Measurements from ENCODE around the gene KRTAP10-12.

KRTAP10-12 gene

GRCh38 chr21:44714905-44715304 lies 17.9 kb downstream of the KRTAP10-12 start:
- TF ChIP-seq RARB (CRISPR knock-in tag; IDR thresholded peaks at IDR 0.05): no peak
- TF ChIP-seq TCF4 (CRISPR knock-in tag; IDR thresholded peaks at IDR 0.05; ENCODE audit: borderline replicate concordance): no peak
- TF ChIP-seq ZNF70 (CRISPR knock-in tag; IDR thresholded peaks at IDR 0.05): no peak
- TF ChIP-seq GLIS3 (CRISPR knock-in tag; IDR thresholded peaks at IDR 0.05): no peak
- no peak for TF ChIP-seq BACH2 (CRISPR knock-in tag; IDR thresholded peaks at IDR 0.05; ENCODE audit: borderline replicate concordance)
- TF ChIP-seq ISL1 (CRISPR knock-in tag; IDR thresholded peaks at IDR 0.05): no peak
- TF ChIP-seq, protein P1, sequence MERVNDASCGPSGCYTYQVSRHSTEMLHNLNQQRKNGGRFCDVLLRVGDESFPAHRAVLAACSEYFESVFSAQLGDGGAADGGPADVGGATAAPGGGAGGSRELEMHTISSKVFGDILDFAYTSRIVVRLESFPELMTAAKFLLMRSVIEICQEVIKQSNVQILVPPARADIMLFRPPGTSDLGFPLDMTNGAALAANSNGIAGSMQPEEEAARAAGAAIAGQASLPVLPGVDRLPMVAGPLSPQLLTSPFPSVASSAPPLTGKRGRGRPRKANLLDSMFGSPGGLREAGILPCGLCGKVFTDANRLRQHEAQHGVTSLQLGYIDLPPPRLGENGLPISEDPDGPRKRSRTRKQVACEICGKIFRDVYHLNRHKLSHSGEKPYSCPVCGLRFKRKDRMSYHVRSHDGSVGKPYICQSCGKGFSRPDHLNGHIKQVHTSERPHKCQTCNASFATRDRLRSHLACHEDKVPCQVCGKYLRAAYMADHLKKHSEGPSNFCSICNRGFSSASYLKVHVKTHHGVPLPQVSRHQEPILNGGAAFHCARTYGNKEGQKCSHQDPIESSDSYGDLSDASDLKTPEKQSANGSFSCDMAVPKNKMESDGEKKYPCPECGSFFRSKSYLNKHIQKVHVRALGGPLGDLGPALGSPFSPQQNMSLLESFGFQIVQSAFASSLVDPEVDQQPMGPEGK (CRISPR knock-in tag; IDR thresholded peaks at IDR 0.05; ENCODE audit: borderline replicate concordance): no peak
- no peak for TF ChIP-seq OSR1 (CRISPR knock-in tag; IDR thresholded peaks at IDR 0.05)
- TF ChIP-seq CSRNP3 (CRISPR knock-in tag; IDR thresholded peaks at IDR 0.05): no peak
- no peak for TF ChIP-seq TOX (CRISPR knock-in tag; IDR thresholded peaks at IDR 0.05; ENCODE audit: borderline replicate concordance)
- no peak for TF ChIP-seq ZFP30 (CRISPR knock-in tag; IDR thresholded peaks at IDR 0.05)
- no peak for TF ChIP-seq ARNTL (CRISPR knock-in tag; IDR thresholded peaks at IDR 0.05; ENCODE audit: borderline replicate concordance, low read depth)
- no peak for TF ChIP-seq ZFP3 (CRISPR knock-in tag; IDR thresholded peaks at IDR 0.05)
- TF ChIP-seq ESRRG (CRISPR knock-in tag; IDR thresholded peaks at IDR 0.05): no peak
- no peak for TF ChIP-seq ZNF8 (CRISPR knock-in tag; IDR thresholded peaks at IDR 0.05)
- TF ChIP-seq, protein P2, sequence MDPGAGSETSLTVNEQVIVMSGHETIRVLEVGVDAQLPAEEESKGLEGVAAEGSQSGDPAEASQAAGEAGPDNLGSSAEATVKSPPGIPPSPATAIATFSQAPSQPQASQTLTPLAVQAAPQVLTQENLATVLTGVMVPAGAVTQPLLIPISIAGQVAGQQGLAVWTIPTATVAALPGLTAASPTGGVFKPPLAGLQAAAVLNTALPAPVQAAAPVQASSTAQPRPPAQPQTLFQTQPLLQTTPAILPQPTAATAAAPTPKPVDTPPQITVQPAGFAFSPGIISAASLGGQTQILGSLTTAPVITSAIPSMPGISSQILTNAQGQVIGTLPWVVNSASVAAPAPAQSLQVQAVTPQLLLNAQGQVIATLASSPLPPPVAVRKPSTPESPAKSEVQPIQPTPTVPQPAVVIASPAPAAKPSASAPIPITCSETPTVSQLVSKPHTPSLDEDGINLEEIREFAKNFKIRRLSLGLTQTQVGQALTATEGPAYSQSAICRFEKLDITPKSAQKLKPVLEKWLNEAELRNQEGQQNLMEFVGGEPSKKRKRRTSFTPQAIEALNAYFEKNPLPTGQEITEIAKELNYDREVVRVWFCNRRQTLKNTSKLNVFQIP (CRISPR knock-in tag; IDR thresholded peaks at IDR 0.05; ENCODE audit: borderline replicate concordance, low read depth): no peak
- no peak for TF ChIP-seq SNAI2 (CRISPR knock-in tag; IDR thresholded peaks at IDR 0.05)
- TF ChIP-seq, protein P3, sequence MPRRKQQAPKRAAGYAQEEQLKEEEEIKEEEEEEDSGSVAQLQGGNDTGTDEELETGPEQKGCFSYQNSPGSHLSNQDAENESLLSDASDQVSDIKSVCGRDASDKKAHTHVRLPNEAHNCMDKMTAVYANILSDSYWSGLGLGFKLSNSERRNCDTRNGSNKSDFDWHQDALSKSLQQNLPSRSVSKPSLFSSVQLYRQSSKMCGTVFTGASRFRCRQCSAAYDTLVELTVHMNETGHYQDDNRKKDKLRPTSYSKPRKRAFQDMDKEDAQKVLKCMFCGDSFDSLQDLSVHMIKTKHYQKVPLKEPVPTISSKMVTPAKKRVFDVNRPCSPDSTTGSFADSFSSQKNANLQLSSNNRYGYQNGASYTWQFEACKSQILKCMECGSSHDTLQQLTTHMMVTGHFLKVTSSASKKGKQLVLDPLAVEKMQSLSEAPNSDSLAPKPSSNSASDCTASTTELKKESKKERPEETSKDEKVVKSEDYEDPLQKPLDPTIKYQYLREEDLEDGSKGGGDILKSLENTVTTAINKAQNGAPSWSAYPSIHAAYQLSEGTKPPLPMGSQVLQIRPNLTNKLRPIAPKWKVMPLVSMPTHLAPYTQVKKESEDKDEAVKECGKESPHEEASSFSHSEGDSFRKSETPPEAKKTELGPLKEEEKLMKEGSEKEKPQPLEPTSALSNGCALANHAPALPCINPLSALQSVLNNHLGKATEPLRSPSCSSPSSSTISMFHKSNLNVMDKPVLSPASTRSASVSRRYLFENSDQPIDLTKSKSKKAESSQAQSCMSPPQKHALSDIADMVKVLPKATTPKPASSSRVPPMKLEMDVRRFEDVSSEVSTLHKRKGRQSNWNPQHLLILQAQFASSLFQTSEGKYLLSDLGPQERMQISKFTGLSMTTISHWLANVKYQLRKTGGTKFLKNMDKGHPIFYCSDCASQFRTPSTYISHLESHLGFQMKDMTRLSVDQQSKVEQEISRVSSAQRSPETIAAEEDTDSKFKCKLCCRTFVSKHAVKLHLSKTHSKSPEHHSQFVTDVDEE (CRISPR knock-in tag; IDR thresholded peaks at IDR 0.05): no peak
- no peak for TF ChIP-seq ZNF565 (CRISPR knock-in tag; conservative IDR thresholded peaks at IDR 0.05; ENCODE audit: low read depth)
- no peak for TF ChIP-seq CSDC2 (CRISPR knock-in tag; IDR thresholded peaks at IDR 0.05)

DNA sequence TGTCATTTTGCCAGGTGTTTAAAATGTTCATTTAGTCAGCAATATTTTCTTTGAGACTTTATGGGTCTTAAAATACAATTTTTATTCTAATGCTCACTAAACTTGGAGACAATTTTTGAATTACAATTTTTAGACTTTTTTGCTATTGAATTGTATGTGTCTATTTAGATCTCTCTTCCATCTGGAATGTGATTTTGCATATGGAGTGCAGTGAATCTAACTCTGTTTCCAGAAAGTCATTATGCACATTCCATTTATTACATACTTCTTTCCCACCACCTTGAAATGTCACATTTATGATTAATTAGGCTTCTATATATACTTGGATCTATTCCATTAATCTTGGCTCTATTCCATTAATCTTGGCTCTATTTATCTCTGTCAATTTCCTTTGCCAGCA lies 20.0 kb downstream of the KRTAP10-12 start:
- no peak for TF ChIP-seq PPARA (CRISPR knock-in tag; IDR thresholded peaks at IDR 0.05; ENCODE audit: borderline replicate concordance)
- TF ChIP-seq, protein P1 (CRISPR knock-in tag; IDR thresholded peaks at IDR 0.05; ENCODE audit: borderline replicate concordance): no peak
- no peak for TF ChIP-seq ZNF565 (CRISPR knock-in tag; conservative IDR thresholded peaks at IDR 0.05; ENCODE audit: low read depth)
- no peak for TF ChIP-seq ZC3H10 (CRISPR knock-in tag; IDR thresholded peaks at IDR 0.05)
- TF ChIP-seq, protein P3 (CRISPR knock-in tag; IDR thresholded peaks at IDR 0.05): no peak
- no peak for TF ChIP-seq ZNF8 (CRISPR knock-in tag; IDR thresholded peaks at IDR 0.05)
- TF ChIP-seq OSR1 (CRISPR knock-in tag; IDR thresholded peaks at IDR 0.05): no peak
- TF ChIP-seq CSRNP3 (CRISPR knock-in tag; IDR thresholded peaks at IDR 0.05): no peak
- TF ChIP-seq ISL1 (CRISPR knock-in tag; IDR thresholded peaks at IDR 0.05): no peak
- no peak for TF ChIP-seq CREB5 (CRISPR knock-in tag; IDR thresholded peaks at IDR 0.05; ENCODE audit: low read depth)
- no peak for TF ChIP-seq BACH2 (CRISPR knock-in tag; IDR thresholded peaks at IDR 0.05; ENCODE audit: borderline replicate concordance)
- TF ChIP-seq ESRRG (CRISPR knock-in tag; IDR thresholded peaks at IDR 0.05): no peak
- TF ChIP-seq ZFP3 (CRISPR knock-in tag; IDR thresholded peaks at IDR 0.05): no peak
- no peak for TF ChIP-seq TCF4 (CRISPR knock-in tag; IDR thresholded peaks at IDR 0.05; ENCODE audit: borderline replicate concordance)
- TF ChIP-seq TOX (CRISPR knock-in tag; IDR thresholded peaks at IDR 0.05; ENCODE audit: borderline replicate concordance): no peak
- no peak for TF ChIP-seq RARB (CRISPR knock-in tag; IDR thresholded peaks at IDR 0.05)
- no peak for TF ChIP-seq SNAI2 (CRISPR knock-in tag; IDR thresholded peaks at IDR 0.05)
- ATAC-seq: no peak

More at GRCh38 chr21:44714905-44715304, 17.9 kb downstream of the KRTAP10-12 start:
- ATAC-seq: no peak

Data from SK-N-SH treated with all-trans-retinoic acid at 6 μM for 48 hours (cell line).